ENCODE results near the gene EXOC4.

DNA sequence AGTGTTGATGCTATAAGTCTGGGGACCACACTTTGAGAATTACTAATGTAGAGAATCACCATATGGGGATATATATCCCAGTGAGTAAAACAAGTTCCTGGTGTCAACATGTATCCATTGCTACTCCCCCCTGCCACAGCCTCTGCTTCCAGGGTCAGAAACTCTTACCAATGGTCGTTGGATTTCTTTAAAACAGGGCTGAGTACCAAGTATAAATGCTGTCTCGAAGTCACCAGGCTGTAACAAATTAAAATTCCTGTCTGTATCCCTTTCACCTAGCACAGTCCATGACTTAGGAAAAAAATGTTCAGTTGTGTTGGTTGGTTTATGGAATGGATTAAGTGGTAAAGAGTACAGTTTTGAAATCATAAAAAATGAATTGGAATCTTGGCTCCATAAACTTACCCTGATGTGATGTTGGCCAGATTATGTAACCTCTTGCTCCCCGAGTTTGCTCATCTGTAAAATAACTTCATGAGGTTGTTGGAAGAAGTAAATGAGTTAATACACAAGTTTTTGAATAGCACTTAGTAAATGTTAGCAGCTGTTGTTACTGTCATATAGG lies 510.3 kb downstream of the EXOC4 start:
- TF ChIP-seq, protein P1, sequence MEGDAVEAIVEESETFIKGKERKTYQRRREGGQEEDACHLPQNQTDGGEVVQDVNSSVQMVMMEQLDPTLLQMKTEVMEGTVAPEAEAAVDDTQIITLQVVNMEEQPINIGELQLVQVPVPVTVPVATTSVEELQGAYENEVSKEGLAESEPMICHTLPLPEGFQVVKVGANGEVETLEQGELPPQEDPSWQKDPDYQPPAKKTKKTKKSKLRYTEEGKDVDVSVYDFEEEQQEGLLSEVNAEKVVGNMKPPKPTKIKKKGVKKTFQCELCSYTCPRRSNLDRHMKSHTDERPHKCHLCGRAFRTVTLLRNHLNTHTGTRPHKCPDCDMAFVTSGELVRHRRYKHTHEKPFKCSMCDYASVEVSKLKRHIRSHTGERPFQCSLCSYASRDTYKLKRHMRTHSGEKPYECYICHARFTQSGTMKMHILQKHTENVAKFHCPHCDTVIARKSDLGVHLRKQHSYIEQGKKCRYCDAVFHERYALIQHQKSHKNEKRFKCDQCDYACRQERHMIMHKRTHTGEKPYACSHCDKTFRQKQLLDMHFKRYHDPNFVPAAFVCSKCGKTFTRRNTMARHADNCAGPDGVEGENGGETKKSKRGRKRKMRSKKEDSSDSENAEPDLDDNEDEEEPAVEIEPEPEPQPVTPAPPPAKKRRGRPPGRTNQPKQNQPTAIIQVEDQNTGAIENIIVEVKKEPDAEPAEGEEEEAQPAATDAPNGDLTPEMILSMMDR (IDR thresholded peaks at IDR 0.05), result no peak
- TF ChIP-seq POLR2A (IDR thresholded peaks at IDR 0.05), result no peak
